Trophoblast cell (in vitro differentiated cells and primary cell): ENCODE measurements around the gene KCNMB2.

Experiments
- DNase-seq, 2 donors: peaks; one replicate each; pipeline ENCODE4 v3.0.0-alpha.2; 2016
- H2AFZ ChIP-seq: 2 replicates; pipeline ENCODE4 v1.6.1; 2013; ENCODE audit warnings: low read length, moderate library complexity, mild to moderate bottlenecking; ENCODE audit not compliant: insufficient read depth, poor library complexity
- H2AK5ac ChIP-seq: 2 replicates; pipeline ENCODE4 v1.6.1; 2013; ENCODE audit warnings: mild to moderate bottlenecking, low read length
- H2BK120ac ChIP-seq: 2 replicates; pipeline ENCODE4 v1.6.1; 2013; ENCODE audit warnings: low read length, mild to moderate bottlenecking, moderate library complexity; ENCODE audit not compliant: insufficient read depth, poor library complexity
- H2BK12ac ChIP-seq: 2 replicates; pipeline ENCODE4 v1.6.1; 2013; ENCODE audit warnings: mild to moderate bottlenecking, low read length, moderate library complexity
- H2BK5ac ChIP-seq: 2 replicates; pipeline ENCODE4 v1.6.1; 2013; ENCODE audit warnings: low read length, low read depth, moderate library complexity, mild to moderate bottlenecking; ENCODE audit not compliant: poor library complexity
- H3K14ac ChIP-seq: 2 replicates; pipeline ENCODE4 v1.6.1; 2013; ENCODE audit warnings: mild to moderate bottlenecking, low read length
- H3K18ac ChIP-seq: 2 replicates; pipeline ENCODE4 v1.6.1; 2013; ENCODE audit warnings: mild to moderate bottlenecking, low read length
- H3K23ac ChIP-seq: 2 replicates; pipeline ENCODE4 v1.6.1; 2013; ENCODE audit warnings: low read length
- H3K27ac ChIP-seq: 2 replicates; pipeline ENCODE4 v1.5.1; 2013; ENCODE audit warnings: low read depth, mild to moderate bottlenecking, inconsistent platforms, low read length, moderate library complexity
- H3K27me3 ChIP-seq: 2 replicates; pipeline ENCODE4 v1.6.1; 2013; ENCODE audit warnings: inconsistent platforms, mild to moderate bottlenecking, low read length, moderate library complexity; ENCODE audit not compliant: insufficient read depth
- H3K36me3 ChIP-seq, 2 experiments: 1 replicate in 1 of 2; 2 replicates in 1 of 2; pipeline ENCODE4 v1.6.1; 2013; ENCODE audit warnings: low read length in 2 of 2, mild to moderate bottlenecking in 2 of 2, moderate library complexity in 1 of 2; ENCODE audit not compliant: insufficient read depth in 2 of 2, control insufficient read depth in 1 of 2
- H3K4ac ChIP-seq: 2 replicates; pipeline ENCODE4 v1.6.1; 2013; ENCODE audit warnings: low read depth, mild to moderate bottlenecking, low read length, moderate library complexity
- H3K4me1 ChIP-seq, 2 experiments: 1 replicate in 1 of 2; 2 replicates in 1 of 2; pipeline ENCODE4 v1.6.1; 2013; ENCODE audit warnings: low read length in 2 of 2, mild to moderate bottlenecking in 2 of 2, moderate library complexity in 1 of 2; ENCODE audit not compliant: insufficient read depth in 2 of 2, control insufficient read depth in 1 of 2
- H3K4me2 ChIP-seq: 2 replicates; pipeline ENCODE4 v1.6.1; 2013; ENCODE audit warnings: inconsistent platforms, mild to moderate bottlenecking, low read length, moderate library complexity
- H3K4me3 ChIP-seq: 2 replicates; pipeline ENCODE4 v1.5.1; 2013; ENCODE audit warnings: mild to moderate bottlenecking, low read depth, low read length, inconsistent platforms
- H3K79me1 ChIP-seq: one replicate; pipeline ENCODE4 v1.6.1; 2013; ENCODE audit warnings: low read length
- H3K79me2 ChIP-seq: 2 replicates; pipeline ENCODE4 v1.6.1; 2013; ENCODE audit warnings: low read length, mild to moderate bottlenecking; ENCODE audit not compliant: control insufficient read depth, insufficient read depth, poor library complexity
- H3K9ac ChIP-seq: 2 replicates; pipeline ENCODE4 v1.6.1; 2013; ENCODE audit warnings: mild to moderate bottlenecking, low read length
- H3K9me3 ChIP-seq: 2 replicates; pipeline ENCODE4 v1.6.1; 2013; ENCODE audit warnings: low read depth, mild to moderate bottlenecking, control low read depth, inconsistent platforms, low read length; ENCODE audit not compliant: insufficient read depth
- H4K12ac ChIP-seq: 2 replicates; pipeline ENCODE4 v1.6.1; 2013; ENCODE audit warnings: low read depth, mild to moderate bottlenecking, low read length, moderate library complexity
- H4K8ac ChIP-seq: 2 replicates; pipeline ENCODE4 v1.6.1; 2013; ENCODE audit warnings: low read depth, mild to moderate bottlenecking, low read length, moderate library complexity
- H4K91ac ChIP-seq: one replicate; pipeline ENCODE4 v1.6.1; 2013; ENCODE audit warnings: low read depth, mild to moderate bottlenecking, low read length, moderate library complexity
- WGBS: extraction: QIAGEN DNeasy Blood & Tissue Kit; methylation state at CpG from one replicate; pipeline ENCODE4 v1.1.7; 2013; ENCODE audit warnings: missing lambda C conversion rate; ENCODE audit not compliant: insufficient read length, insufficient coverage; ENCODE audit errors: extremely low coverage; 5-methylcytosine and 5-hydroxymethylcytosine counted together

Gene KCNMB2

GRCh38 chr3:178588628-178589027 lies 52.4 kb downstream of the KCNMB2 start:
- H3K9me3 ChIP-seq = no peaks in the 10 kb centered on the region
- no peak overlapping the region for H3K27ac ChIP-seq
- no peaks in the 10 kb centered on the region for H3K79me2 ChIP-seq
- H3K79me1 ChIP-seq = no peaks in the 10 kb centered on the region
- WGBS = no CpG with 5 or more reads among the region's 4 CpGs
- H3K4me3 ChIP-seq = no peak overlapping the region
- no peak overlapping the region for H4K91ac ChIP-seq
- no peaks in the 10 kb centered on the region for H3K36me3 ChIP-seq
- H3K27me3 ChIP-seq = no peaks in the 10 kb centered on the region
- H3K4me2 ChIP-seq = no peak overlapping the region
- H3K18ac ChIP-seq = no peak overlapping the region
- H4K12ac ChIP-seq = no peak overlapping the region
- no peak overlapping the region for H2AFZ ChIP-seq
- H4K8ac ChIP-seq = no peak overlapping the region
- H2BK120ac ChIP-seq = no peak overlapping the region
- H2BK12ac ChIP-seq = no peak overlapping the region
- H3K9ac ChIP-seq = no peak overlapping the region
- no peak overlapping the region for H2AK5ac ChIP-seq
- DNase-seq = no peak
- H3K4ac ChIP-seq = no peak overlapping the region
- H3K14ac ChIP-seq = no peak overlapping the region
- H3K4me1 ChIP-seq = peaks cover 0 to 1% of the 10 kb centered on the region in 2 experiments
- no peak overlapping the region for H2BK5ac ChIP-seq
- no peak overlapping the region for H3K23ac ChIP-seq

GRCh38 chr3:178593786-178594185 lies 57.5 kb downstream of the KCNMB2 start:
- DNase-seq = peak; percentile 16 to 35
- H3K27ac ChIP-seq = peak overlapping the region; percentile 53
- no peak overlapping the region for H3K23ac ChIP-seq
- no peaks in the 10 kb centered on the region for H3K27me3 ChIP-seq
- H2BK12ac ChIP-seq = no peak overlapping the region
- no peak overlapping the region for H4K12ac ChIP-seq
- H3K9me3 ChIP-seq = no peaks in the 10 kb centered on the region
- no peak overlapping the region for H4K91ac ChIP-seq
- H3K79me2 ChIP-seq = no peaks in the 10 kb centered on the region
- no peak overlapping the region for H3K14ac ChIP-seq
- H3K4ac ChIP-seq = no peak overlapping the region
- H3K4me2 ChIP-seq = no peak overlapping the region
- no peaks in the 10 kb centered on the region for H3K36me3 ChIP-seq
- WGBS = no CpG with 5 or more reads among the region's 1 CpG
- no peaks in the 10 kb centered on the region for H3K79me1 ChIP-seq
- no peak overlapping the region for H2BK5ac ChIP-seq
- peaks cover 0 to 4% of the 10 kb centered on the region in 2 experiments for H3K4me1 ChIP-seq
- no peak overlapping the region for H2AK5ac ChIP-seq
- H3K4me3 ChIP-seq = no peak overlapping the region
- H2BK120ac ChIP-seq = no peak overlapping the region
- no peak overlapping the region for H3K9ac ChIP-seq
- H2AFZ ChIP-seq = no peak overlapping the region
- H3K18ac ChIP-seq = no peak overlapping the region
- no peak overlapping the region for H4K8ac ChIP-seq

GRCh38 chr3:178597371-178597770 lies 61.1 kb downstream of the KCNMB2 start:
- no peak overlapping the region for H4K12ac ChIP-seq
- no peaks in the 10 kb centered on the region for H3K79me1 ChIP-seq
- no peaks in the 10 kb centered on the region for H3K9me3 ChIP-seq
- H3K36me3 ChIP-seq = no peaks in the 10 kb centered on the region
- no peak overlapping the region for H4K8ac ChIP-seq
- H3K4me3 ChIP-seq = no peak overlapping the region
- no peak overlapping the region for H4K91ac ChIP-seq
- H3K4me2 ChIP-seq = no peak overlapping the region
- H3K14ac ChIP-seq = no peak overlapping the region
- H3K27ac ChIP-seq = no peak overlapping the region
- no peak overlapping the region for H2BK120ac ChIP-seq
- no CpG with 5 or more reads among the region's 2 CpGs for WGBS
- no peak for DNase-seq
- H3K4me1 ChIP-seq = peaks cover 0 to 4% of the 10 kb centered on the region in 2 experiments
- H2AFZ ChIP-seq = no peak overlapping the region
- H3K23ac ChIP-seq = no peak overlapping the region
- no peaks in the 10 kb centered on the region for H3K27me3 ChIP-seq
- no peak overlapping the region for H3K9ac ChIP-seq
- no peak overlapping the region for H3K4ac ChIP-seq
- H3K79me2 ChIP-seq = no peaks in the 10 kb centered on the region
- no peak overlapping the region for H2AK5ac ChIP-seq
- H2BK12ac ChIP-seq = no peak overlapping the region
- no peak overlapping the region for H2BK5ac ChIP-seq
- no peak overlapping the region for H3K18ac ChIP-seq

GRCh38 chr3:178602856-178603255 lies 66.6 kb downstream of the KCNMB2 start:
- Histone ChIP-seq H2AFZ (no peak overlapping the region), H3K79me2 (no peaks in the 10 kb centered on the region), H3K14ac (no peak overlapping the region), H3K36me3 (no peaks in the 10 kb centered on the region), H4K91ac (no peak overlapping the region), H2AK5ac (no peak overlapping the region), H3K4me1 (no peaks in the 10 kb centered on the region), H3K27me3 (no peaks in the 10 kb centered on the region), H2BK12ac (no peak overlapping the region), H3K4ac (no peak overlapping the region), H4K12ac (no peak overlapping the region), H2BK5ac (no peak overlapping the region), H3K9ac (no peak overlapping the region), H4K8ac (no peak overlapping the region), H3K18ac (no peak overlapping the region), H3K4me3 (no peak overlapping the region), H3K23ac (no peak overlapping the region), H2BK120ac (no peak overlapping the region), H3K4me2 (no peak overlapping the region), H3K27ac (no peak overlapping the region), H3K9me3 (no peaks in the 10 kb centered on the region), H3K79me1 (no peaks in the 10 kb centered on the region)
- WGBS = no CpG with 5 or more reads among the region's 2 CpGs
- DNase-seq = no peak
